Vagina (tissue), 2 donors: ENCODE results near the gene CFAP46. TPM values are rescaled to one million over a fixed set of nuclear protein-coding genes. Genes with fewer than 3 reads are reported as not detected.
"Not testable (repeated sequence)": the region's sequence is repeated elsewhere in the genome, so short reads cannot be mapped to it uniquely, and the experiment has no call there.

Experiments used
- DNase-seq, 2 donors: peaks; one replicate each; pipeline ENCODE4 v3.0.0-alpha.2; 2017; ENCODE audit errors: extremely low spot score in 2 of 2
- H3K27ac ChIP-seq: fragments of 200-600 bp; sonication (generic); one replicate; pipeline ENCODE4 v1.5.1; 2019
- H3K27me3 ChIP-seq: fragments of 200-600 bp; sonication (generic); one replicate; pipeline ENCODE4 v1.5.1; 2019
- H3K36me3 ChIP-seq, 2 donors: fragments of 200-600 bp; sonication (generic); one replicate each; pipeline ENCODE4 v1.5.1; 2017 to 2019
- H3K4me1 ChIP-seq: fragments of 200-600 bp; sonication (generic); one replicate; pipeline ENCODE4 v1.5.1; 2019
- H3K4me3 ChIP-seq, 2 donors: fragments of 200-600 bp; sonication (generic); 1 replicate in 1 of 2; 2 replicates in 1 of 2; pipeline ENCODE4 v1.5.1; 2016 to 2019
- H3K9me3 ChIP-seq: fragments of 200-600 bp; sonication (generic); one replicate; pipeline ENCODE4 v1.5.1; 2019
- CTCF ChIP-seq, 3 experiments: fragments of 450-650 bp in 2 of 3; fragments of 200-600 bp in 1 of 3; sonication (generic) in 1 of 3; IDR thresholded peaks; one replicate each; pipeline ENCODE4 v1.5.1; 2017 to 2019; ENCODE audit warnings: antibody characterized with exemption in 3 of 3, mild to moderate bottlenecking in 2 of 3, moderate library complexity in 2 of 3
- POLR2A ChIP-seq, 2 donors: fragments of 450-650 bp; IDR thresholded peaks; one replicate each; pipeline ENCODE4 v1.6.1; 2017; ENCODE audit warnings: antibody characterized with exemption in 2 of 2, mild to moderate bottlenecking in 2 of 2, moderate library complexity in 2 of 2
- POLR2AphosphoS5 ChIP-seq, 2 donors: sonication (generic); formaldehyde crosslinking; IDR thresholded peaks; one replicate each; pipeline ENCODE4 v1.9.0; 2017; ENCODE audit warnings: antibody characterized with exemption in 2 of 2, mild to moderate bottlenecking in 2 of 2, low read depth in 1 of 2; ENCODE audit not compliant: insufficient read depth in 1 of 2
- intact Hi-C: fragments of 100-400 bp; cut with DNase I; formaldehyde crosslinking; loops from one replicate; pipeline ENCODE4 v1.15.1; 2023
- total RNA-seq: library from RNA; depleted of rRNA; stranded (reverse); fragments of >200 nt; gene quantifications from one replicate; pipeline ENCODE4 v1.2.3, GENCODE V29; 2016

Gene CFAP46
- total RNA-seq, 1 donor from 2014 or later = not detected

GRCh38 chr10:132827861-132828539 is 114.4 kb downstream of the CFAP46 start:
- Histone ChIP-seq H3K27me3 (no peaks in the 10 kb centered on the region), H3K27ac (no peak overlapping the region), H3K4me3 (no peak overlapping the region), H3K4me1 (no peaks in the 10 kb centered on the region), H3K9me3 (no peaks in the 10 kb centered on the region), H3K36me3 (no peaks in the 10 kb centered on the region)
- no peak for DNase-seq
- TF ChIP-seq CTCF (IDR thresholded peaks at IDR 0.05) (no peak), POLR2A (IDR thresholded peaks at IDR 0.05) (no peak), POLR2AphosphoS5 (IDR thresholded peaks at IDR 0.05; ENCODE audit: insufficient read depth in 1 of 2, low read depth in 1 of 2) (no peak)
- intact Hi-C loops = no loop called here

- Histone ChIP-seq H3K4me3 (no peak overlapping the region), H3K27me3 (no peaks in the 10 kb centered on the region), H3K36me3 (no peaks in the 10 kb centered on the region), H3K9me3 (no peaks in the 10 kb centered on the region), H3K27ac (no peak overlapping the region), H3K4me1 (no peaks in the 10 kb centered on the region)
- no peak for DNase-seq
- TF ChIP-seq POLR2A (IDR thresholded peaks at IDR 0.05) (no peak), POLR2AphosphoS5 (IDR thresholded peaks at IDR 0.05; ENCODE audit: insufficient read depth in 1 of 2, low read depth in 1 of 2) (no peak), CTCF (IDR thresholded peaks at IDR 0.05) (no peak)
- intact Hi-C loops = no loop called here
These were observed 115.0 kb downstream of the CFAP46 start for GRCh38 chr10:132827423-132827789.

GRCh38 chr10:132826524-132827422 is 115.6 kb downstream of the CFAP46 start:
- no peaks in the 10 kb centered on the region for H3K4me1 ChIP-seq
- no peaks in the 10 kb centered on the region for H3K36me3 ChIP-seq
- no peak overlapping the region for H3K4me3 ChIP-seq
- no peak overlapping the region for H3K27ac ChIP-seq
- TF ChIP-seq POLR2A (IDR thresholded peaks at IDR 0.05) (no peak), POLR2AphosphoS5 (IDR thresholded peaks at IDR 0.05; ENCODE audit: insufficient read depth in 1 of 2, low read depth in 1 of 2) (no peak), CTCF (IDR thresholded peaks at IDR 0.05) (no peak)
- DNase-seq = no peak
- H3K9me3 ChIP-seq = no peaks in the 10 kb centered on the region
- no peaks in the 10 kb centered on the region for H3K27me3 ChIP-seq
- intact Hi-C loops = no loop called here

- H3K36me3 ChIP-seq, intact Hi-C loops, H3K9me3 ChIP-seq, H3K4me3 ChIP-seq, H3K27me3 ChIP-seq, H3K27ac ChIP-seq, H3K4me1 ChIP-seq, DNase-seq: not testable (repeated sequence)
These were observed 116.4 kb downstream of the CFAP46 start for GRCh38 chr10:132825783-132826523.

GRCh38 chr10:132820056-132820455 is 122.3 kb downstream of the CFAP46 start:
- H3K36me3 ChIP-seq = no peaks in the 10 kb centered on the region
- H3K9me3 ChIP-seq = no peaks in the 10 kb centered on the region
- intact Hi-C loops = no loop called here
- no peaks in the 10 kb centered on the region for H3K27me3 ChIP-seq
- no peak overlapping the region for H3K4me3 ChIP-seq
- TF ChIP-seq POLR2A (IDR thresholded peaks at IDR 0.05) = no peak
- TF ChIP-seq POLR2AphosphoS5 (IDR thresholded peaks at IDR 0.05; ENCODE audit: insufficient read depth in 1 of 2, low read depth in 1 of 2) = no peak
- no peak for TF ChIP-seq CTCF (IDR thresholded peaks at IDR 0.05)
- no peak overlapping the region for H3K27ac ChIP-seq
- no peak for DNase-seq
- H3K4me1 ChIP-seq = no peaks in the 10 kb centered on the region
